Activated T-cell treated with anti-CD3 and anti-CD28 coated beads, Interleukin-2, amount 50 U/mL, for 4 hours (primary cell): Measurements from ENCODE around the gene CPED1. TPM values are rescaled to one million over a fixed set of nuclear protein-coding genes. Genes with fewer than 3 reads are reported as not detected.
"Not testable (repeated sequence)": the region's sequence is repeated elsewhere in the genome, so short reads cannot be mapped to it uniquely, and the experiment has no call there.

Source experiments
- ATAC-seq, 2 donors: fragments of 200-7000 bp; cut with Tn5 transposase; one replicate each; pipeline ENCODE4 v1.10.0; 2021
- DNase-seq: peaks from one replicate; pipeline ENCODE4 v3.0.0-alpha.2; 2020
- H3K27me3 Mint-ChIP-seq: one replicate; pipeline ENCODE4 v1.8.0; 2021; ENCODE audit warnings: low read depth, mixed read lengths
- H3K36me3 Mint-ChIP-seq: one replicate; pipeline ENCODE4 v1.8.0; 2022; ENCODE audit warnings: mixed read lengths; ENCODE audit not compliant: insufficient read depth
- H3K4me1 Mint-ChIP-seq: one replicate; pipeline ENCODE4 v1.8.0; 2021; ENCODE audit warnings: low read depth, mixed read lengths
- H3K4me3 Mint-ChIP-seq: one replicate; pipeline ENCODE4 v1.8.0; 2021; ENCODE audit warnings: mild to moderate bottlenecking, moderate library complexity, mixed read lengths
- H3K9me3 Mint-ChIP-seq: one replicate; pipeline ENCODE4 v1.8.0; 2021; ENCODE audit warnings: mixed read lengths
- total RNA-seq, 3 donors: library from RNA; stranded (reverse); gene quantifications; one replicate each; pipeline ENCODE4 v1.2.1, GENCODE V29; 2021

CPED1 gene
- total RNA-seq, 3 donors from 2014 or later: 0.20 to 0.69 (median 0.38) TPM

DNA sequence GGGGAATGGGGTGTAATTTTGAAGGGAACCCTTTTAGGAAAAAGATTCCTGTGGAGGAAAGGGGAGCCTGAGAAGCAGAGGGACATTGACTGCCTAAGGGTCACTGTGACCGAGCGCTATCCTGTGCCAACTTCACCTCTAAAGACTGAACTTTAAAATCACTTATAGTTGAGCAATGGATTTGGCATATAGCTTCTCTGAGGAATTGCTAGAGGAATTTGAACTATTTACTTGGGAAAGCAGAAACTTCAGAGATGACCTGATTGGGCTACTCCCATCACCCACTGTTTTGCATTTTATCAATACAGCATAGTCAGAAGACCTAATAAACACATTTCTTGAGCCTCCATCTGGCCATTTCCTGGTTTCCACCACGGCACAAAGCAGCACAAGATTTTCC is 316.6 kb downstream of the CPED1 start:
- no peak overlapping the region for H3K4me3 Mint-ChIP-seq
- H3K9me3 Mint-ChIP-seq: no peaks in the 10 kb centered on the region

DNA sequence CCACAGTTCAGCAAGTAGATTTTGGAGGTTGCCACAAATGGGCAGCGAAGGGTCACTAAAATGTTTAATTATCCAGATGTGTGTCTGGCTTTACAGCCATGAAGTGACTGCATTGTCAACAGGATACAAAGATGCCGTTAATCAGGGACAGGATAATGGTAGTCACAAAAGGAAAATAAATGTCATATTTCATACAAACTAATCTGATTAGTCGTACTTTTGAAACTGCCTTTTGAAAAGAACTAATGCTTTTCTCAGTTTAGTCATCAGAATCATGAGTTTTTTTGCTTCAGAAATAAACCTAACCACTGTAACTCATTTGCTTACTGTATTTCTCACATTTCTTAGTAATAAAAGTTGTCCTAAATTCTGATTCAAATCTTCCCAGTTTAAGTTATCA is 318.1 kb downstream of the CPED1 start:
- Mint-ChIP-seq H3K9me3 (no peaks in the 10 kb centered on the region), H3K4me3 (no peak overlapping the region), H3K36me3 (no peaks in the 10 kb centered on the region), H3K4me1 (peaks cover 6% of the 10 kb centered on the region), H3K27me3 (peaks cover 32% of the 10 kb centered on the region)
- ATAC-seq (peak; percentile 35 to 56), DNase-seq (no peak)

More for the DNA sequence above, 316.6 kb downstream of the CPED1 start:
- Mint-ChIP-seq H3K36me3 (no peaks in the 10 kb centered on the region), H3K27me3 (peaks cover 34% of the 10 kb centered on the region), H3K4me1 (peaks cover 6% of the 10 kb centered on the region)
- DNase-seq (no peak), ATAC-seq (no peak)

DNA sequence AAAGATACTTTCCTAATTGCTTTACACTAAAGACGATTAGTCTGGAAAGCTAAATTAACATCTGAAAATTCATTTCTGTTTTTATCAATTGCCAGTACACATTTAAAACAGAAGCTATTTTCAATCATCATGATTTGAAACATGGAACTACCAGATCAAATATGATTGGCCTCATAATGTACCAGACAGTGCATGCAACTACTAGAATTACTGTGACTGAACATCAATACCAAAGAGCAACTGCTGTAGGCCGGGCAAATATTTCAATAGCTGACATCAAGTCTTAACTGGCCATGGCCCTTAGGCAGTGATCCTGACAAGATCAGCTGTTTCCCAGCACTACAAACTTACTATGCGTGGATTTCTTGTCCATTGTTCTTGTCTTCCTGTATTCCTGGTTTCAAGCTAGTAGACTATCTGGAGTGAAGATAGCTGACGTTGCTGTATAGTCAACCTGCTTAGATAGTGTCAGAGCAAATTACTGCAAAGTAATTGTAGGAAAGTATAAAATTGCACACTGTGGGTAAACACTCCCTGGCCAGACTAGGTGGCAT is 318.6 kb downstream of the CPED1 start:
- DNase-seq (no peak), ATAC-seq (peak; percentile 26 to 30)
- no peaks in the 10 kb centered on the region for H3K36me3 Mint-ChIP-seq
- peaks cover 6% of the 10 kb centered on the region for H3K4me1 Mint-ChIP-seq
- no peak overlapping the region for H3K4me3 Mint-ChIP-seq
- no peaks in the 10 kb centered on the region for H3K9me3 Mint-ChIP-seq
- H3K27me3 Mint-ChIP-seq: peaks cover 28% of the 10 kb centered on the region

DNA sequence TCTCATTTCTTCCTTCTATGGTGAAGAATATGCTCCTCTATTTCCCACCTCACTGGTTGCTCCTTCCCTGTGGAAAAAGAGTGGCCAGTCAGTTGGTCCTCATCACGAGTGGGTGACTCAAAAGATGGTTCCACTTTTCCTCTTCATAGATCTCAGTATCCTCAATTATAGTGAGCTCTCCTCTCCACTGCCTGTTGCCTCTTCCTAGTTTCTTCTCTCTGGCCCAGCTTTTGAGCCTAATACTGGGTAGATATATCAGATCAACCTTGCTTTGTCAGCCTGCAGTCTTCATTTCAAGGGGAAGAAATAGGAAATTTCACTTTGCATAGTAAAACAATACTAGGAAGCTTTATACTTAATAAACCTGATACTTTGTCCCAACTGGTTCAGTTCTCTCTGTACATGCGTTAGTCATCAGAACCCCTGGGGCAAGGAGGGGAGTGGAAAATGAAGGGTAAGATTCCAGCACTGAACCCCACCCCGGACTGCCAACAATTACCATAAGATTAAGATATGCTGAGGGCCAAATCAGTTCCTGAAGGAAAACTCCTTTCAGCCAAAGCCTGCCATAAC is 324.8 kb downstream of the CPED1 start:
- Mint-ChIP-seq H3K27me3 (peaks cover 19% of the 10 kb centered on the region), H3K36me3 (no peaks in the 10 kb centered on the region), H3K4me3 (no peak overlapping the region), H3K4me1 (no peaks in the 10 kb centered on the region), H3K9me3 (no peaks in the 10 kb centered on the region)
- DNase-seq: no peak
- no peak for ATAC-seq

DNA sequence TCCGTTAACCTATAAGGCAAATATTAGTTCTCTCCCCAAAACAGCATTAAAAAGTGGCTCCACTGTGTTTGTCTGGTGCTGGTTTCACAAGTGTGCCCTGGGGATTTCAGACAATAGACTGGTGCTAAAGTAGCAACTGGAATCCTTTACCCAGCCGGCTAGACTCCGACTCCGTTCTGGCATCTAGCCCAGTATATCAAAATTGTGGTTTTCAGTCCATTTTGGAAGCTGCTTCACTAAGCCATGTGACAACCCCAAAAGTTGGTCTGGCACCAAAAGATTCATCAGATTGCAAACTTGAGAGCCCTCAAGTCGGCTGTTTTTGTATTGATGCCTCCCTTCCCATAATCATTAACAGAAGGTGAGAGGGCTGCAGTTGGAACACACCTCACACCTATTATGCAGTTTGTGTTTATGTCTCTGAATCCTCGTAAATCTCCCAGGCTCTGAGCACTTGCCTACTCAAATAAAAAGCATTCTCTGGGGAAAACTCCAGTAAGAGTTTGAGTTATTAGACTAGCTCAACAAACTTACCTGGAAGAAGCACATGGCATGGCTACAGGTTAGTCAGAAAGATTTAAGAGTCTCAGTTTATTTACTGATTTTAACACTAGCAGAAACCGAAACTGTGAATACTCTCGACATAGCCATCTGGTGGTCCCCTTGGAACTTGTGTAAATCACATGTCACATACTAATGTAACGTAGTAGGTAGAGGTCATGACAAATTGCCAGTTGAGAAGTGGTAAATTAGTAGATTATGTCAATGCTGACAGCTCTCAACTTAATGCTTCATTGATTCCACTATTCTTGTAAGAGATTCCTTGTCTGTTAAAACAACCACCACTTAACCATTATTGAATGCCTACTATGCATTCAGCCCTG is 325.5 kb downstream of the CPED1 start:
- H3K4me1 Mint-ChIP-seq: no peaks in the 10 kb centered on the region
- no peak overlapping the region for H3K4me3 Mint-ChIP-seq
- no peaks in the 10 kb centered on the region for H3K36me3 Mint-ChIP-seq
- DNase-seq: no peak
- H3K9me3 Mint-ChIP-seq: no peaks in the 10 kb centered on the region
- H3K27me3 Mint-ChIP-seq: peaks cover 15% of the 10 kb centered on the region
- ATAC-seq: no peak

DNA sequence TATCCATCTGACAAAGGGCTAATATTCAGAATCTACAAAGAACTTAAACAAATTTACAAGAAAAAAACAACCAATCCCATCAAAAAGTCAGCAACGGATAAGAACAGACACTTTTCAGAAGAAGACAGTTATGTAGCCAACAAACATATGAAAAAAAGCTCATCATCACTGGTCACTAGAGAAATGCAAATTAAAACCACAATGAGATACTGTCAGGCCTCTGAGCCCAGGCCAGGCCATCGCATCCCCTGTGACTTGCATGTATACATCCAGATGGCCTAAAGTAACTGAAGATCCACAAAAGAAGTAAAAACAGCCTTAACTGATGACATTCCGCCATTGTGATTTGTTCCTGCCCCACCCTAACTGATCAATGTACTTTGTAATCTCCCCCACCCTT is 326.7 kb downstream of the CPED1 start:
- DNase-seq, H3K4me1 Mint-ChIP-seq, H3K27me3 Mint-ChIP-seq, ATAC-seq, H3K4me3 Mint-ChIP-seq, H3K9me3 Mint-ChIP-seq, H3K36me3 Mint-ChIP-seq: not testable (repeated sequence)

DNA sequence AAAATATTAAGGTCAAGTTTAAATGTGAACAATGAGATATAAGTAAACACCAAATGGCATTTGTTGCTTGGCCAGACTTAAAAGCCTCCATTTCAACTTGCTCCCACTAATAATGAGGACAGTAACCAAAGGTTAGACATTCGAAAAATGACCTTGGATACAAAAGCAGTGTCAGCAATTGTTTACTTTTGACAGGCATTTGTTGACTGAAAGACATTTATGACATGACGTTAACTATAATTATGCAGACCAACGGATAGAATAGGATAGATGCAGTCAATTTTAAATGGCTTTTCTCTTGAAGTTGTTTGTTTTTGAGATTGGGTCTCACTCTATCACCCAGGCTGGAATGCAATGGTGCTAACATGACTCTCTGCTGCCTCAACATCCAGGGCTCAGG is 333.9 kb downstream of the CPED1 start:
- H3K4me3 Mint-ChIP-seq: no peak overlapping the region
- peaks cover 21% of the 10 kb centered on the region for H3K27me3 Mint-ChIP-seq
- no peaks in the 10 kb centered on the region for H3K4me1 Mint-ChIP-seq
- ATAC-seq: no peak
- H3K9me3 Mint-ChIP-seq: no peaks in the 10 kb centered on the region
- no peaks in the 10 kb centered on the region for H3K36me3 Mint-ChIP-seq
- DNase-seq: no peak

DNA sequence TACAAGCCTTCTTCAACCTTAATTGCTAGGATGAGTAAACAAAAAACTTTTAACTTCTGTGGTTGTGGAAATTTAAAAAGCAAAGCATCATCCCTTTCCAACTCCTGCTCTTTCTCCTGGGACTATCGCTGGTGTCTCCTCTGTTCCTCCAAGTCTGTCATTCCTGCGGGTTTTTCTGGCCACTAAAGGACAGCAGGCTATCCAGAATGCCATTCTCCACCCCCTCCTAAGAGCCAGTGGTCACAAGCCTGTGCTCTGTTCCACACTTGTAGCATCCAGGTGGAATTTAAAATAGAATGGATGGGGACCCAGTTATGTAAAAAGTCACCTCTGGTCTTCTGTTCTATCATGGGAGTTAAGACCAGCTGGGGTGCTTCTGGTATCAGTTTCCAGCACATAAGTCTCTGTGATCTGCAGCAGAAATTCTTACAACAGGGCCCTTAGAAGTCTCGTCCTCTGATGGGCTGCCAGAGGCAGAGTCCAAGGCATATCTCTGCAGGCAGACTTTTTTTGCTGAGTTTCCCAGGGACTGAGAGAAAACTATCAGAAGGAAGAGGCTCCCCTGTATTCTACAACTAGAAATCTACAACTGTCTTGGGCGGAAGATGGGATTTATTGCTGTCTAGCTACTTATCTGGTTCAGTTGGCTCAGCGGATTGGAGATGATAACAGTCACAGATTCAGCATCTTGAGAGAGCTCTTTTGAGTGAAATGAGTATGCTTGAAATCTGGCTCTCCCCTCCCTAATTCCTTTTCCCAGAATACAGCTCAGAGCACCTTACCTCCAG is 335.2 kb downstream of the CPED1 start:
- ATAC-seq (no peak), DNase-seq (no peak)
- peaks cover 4% of the 10 kb centered on the region for H3K4me1 Mint-ChIP-seq
- no peaks in the 10 kb centered on the region for H3K36me3 Mint-ChIP-seq
- peaks cover 30% of the 10 kb centered on the region for H3K27me3 Mint-ChIP-seq
- H3K4me3 Mint-ChIP-seq: no peak overlapping the region
- no peaks in the 10 kb centered on the region for H3K9me3 Mint-ChIP-seq

DNA sequence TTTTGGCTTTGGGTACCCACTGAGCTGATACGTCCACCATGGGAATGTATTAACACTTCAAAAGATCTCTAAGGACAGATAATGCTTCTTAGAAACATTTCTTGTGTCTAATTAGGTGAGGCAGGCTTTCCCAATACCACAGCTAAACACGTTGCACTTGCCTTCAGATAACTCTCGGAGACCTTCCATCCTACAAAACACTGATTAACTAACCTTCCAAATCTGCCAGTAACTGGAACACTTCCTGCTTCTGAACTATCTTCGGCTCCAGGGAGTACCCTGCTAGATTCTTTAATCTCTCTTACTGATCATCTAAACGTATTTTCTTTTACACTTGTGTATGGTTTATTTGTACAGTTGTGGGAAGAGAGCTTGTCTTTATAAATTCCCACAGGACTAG is 339.2 kb downstream of the CPED1 start:
- H3K27me3 Mint-ChIP-seq: peaks cover 56% of the 10 kb centered on the region

DNA sequence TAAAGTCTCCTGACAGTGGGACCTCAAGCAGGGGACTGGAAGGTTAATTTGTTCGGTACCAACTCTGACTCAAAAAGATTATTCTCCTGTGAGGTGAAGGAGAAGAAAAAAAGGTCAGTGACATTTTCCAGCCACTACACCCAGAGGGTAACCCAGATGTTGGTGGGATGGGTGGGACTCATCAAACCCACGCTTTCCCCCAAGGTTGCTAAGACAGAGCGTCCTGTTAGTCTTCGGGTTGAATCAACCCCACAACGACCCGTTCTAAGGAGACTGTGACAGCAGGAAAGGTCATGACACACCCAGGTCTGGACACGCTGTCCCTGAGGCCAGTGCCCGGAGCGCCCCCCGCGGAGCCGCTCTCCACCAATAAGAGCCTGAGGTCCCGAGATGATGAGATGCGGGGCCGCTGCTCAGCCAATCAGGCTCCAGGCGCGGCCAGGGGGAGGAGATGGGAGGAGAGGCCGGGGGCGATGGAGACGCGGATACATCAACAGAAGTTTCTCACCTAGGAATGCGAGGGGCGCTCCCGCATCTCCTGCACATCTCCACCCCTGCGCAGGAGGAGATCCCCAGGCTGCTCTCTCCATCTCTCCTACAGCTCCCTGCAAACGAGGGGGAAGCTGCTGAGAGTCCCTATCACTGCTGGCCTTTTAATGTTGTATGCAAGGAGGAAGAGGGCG is 340.1 kb downstream of the CPED1 start, which contains the start of gene WNT16:
Gene WNT16 (plus strand): TSS at position 493 of the 683 bp plus-strand sequence. CDS start 293 bp downstream, outside the sequence.
- ATAC-seq (peak; percentile 31 to 38), DNase-seq (no peak)
- Mint-ChIP-seq H3K9me3 (no peaks in the 10 kb centered on the region), H3K4me3 (peak within 1 kb of the TSS; percentile 61), H3K36me3 (no peaks in the 10 kb centered on the region), H3K4me1 (peaks cover 20% of the 10 kb centered on the region), H3K27me3 (peaks cover 53% of the 10 kb centered on the region)

More for the DNA sequence above, 339.2 kb downstream of the CPED1 start:
- ATAC-seq (no peak), DNase-seq (no peak)
- H3K4me1 Mint-ChIP-seq: peaks cover 20% of the 10 kb centered on the region
- H3K4me3 Mint-ChIP-seq: no peak overlapping the region
- H3K36me3 Mint-ChIP-seq: no peaks in the 10 kb centered on the region
- H3K9me3 Mint-ChIP-seq: no peaks in the 10 kb centered on the region

DNA sequence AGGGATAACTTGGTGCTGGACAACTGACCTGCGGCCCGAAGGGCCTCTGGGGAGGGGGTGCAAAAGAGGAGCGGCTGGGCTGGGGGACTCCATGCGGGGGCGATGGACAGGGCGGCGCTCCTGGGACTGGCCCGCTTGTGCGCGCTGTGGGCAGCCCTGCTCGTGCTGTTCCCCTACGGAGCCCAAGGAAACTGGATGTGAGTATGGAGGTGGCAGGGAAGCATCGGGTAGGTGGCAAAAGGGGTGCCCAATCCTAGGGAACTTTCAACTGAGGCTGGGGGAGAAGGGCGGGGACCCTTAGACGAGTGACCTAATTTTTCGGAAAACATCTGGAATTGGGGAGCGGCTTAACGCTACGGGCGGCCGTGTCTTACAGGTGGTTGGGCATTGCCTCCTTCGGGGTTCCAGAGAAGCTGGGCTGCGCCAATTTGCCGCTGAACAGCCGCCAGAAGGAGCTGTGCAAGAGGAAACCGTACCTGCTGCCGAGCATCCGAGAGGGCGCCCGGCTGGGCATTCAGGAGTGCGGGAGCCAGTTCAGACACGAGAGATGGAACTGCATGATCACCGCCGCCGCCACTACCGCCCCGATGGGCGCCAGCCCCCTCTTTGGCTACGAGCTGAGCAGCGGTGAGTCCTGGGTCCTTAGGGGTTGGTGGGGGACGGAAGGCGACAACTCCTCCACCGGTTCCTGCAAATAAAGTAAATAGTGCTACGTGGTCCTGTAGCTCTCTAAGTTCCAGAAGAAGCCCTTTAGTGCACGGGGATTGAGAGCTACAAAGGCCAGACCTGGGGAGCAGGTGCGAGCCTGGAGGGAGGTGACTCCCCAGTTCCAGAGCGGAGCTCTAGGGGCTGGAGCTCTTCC is 340.9 kb downstream of the CPED1 start:
- ATAC-seq (peak; percentile 53 to 59), DNase-seq (no peak)
- Mint-ChIP-seq H3K36me3 (no peaks in the 10 kb centered on the region), H3K9me3 (no peaks in the 10 kb centered on the region), H3K27me3 (peaks cover 57% of the 10 kb centered on the region), H3K4me1 (peaks cover 20% of the 10 kb centered on the region), H3K4me3 (peak overlapping the region; percentile 61)

DNA sequence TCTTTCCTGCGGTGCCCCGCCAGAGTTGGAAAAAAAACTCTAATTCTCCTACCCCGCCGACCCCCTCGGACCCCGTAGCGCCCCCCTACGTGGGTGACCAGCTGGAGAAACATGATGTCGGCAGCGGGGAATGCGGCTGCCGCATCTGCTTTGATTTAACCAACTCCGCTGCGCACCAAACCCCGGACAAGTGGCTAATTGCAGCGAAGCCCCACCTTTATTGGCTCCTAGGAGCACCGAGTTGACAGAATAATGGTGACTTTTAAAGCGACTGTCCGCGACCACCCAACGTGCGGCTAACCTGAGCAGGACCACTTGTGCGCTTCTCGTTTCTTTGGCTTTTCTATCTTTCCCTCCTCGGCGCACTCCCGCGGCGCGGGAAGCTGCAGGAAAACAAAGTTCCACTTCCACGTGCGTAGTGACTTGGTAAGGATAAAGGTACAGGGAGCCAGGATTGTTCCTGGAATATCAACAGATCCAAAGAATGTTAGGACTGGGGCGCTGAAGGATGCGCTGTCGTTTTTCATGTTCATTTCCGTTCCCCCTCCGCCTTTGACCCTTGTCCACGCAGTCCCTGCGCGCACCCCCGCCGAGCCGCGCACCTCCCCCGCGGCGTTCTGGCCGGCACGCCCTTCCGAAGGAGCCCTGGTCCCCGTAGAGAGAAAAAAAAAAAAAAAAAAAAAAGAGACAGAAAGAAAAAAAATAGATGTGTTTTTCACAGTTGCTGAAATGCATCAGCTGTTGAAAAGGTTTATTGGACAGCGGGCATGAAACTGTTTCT is 341.7 kb downstream of the CPED1 start:
- H3K4me1 Mint-ChIP-seq: peaks cover 20% of the 10 kb centered on the region
- H3K4me3 Mint-ChIP-seq: peak overlapping the region; percentile 61
- no peaks in the 10 kb centered on the region for H3K9me3 Mint-ChIP-seq
- H3K27me3 Mint-ChIP-seq: peaks cover 56% of the 10 kb centered on the region
- DNase-seq: no peak
- ATAC-seq: peak; percentile 9 to 22
- no peaks in the 10 kb centered on the region for H3K36me3 Mint-ChIP-seq
